HCT116 (cell line): ENCODE results near the gene RHOT1. TPM values are rescaled to one million over a fixed set of nuclear protein-coding genes. Genes with fewer than 3 reads are reported as not detected.

Source experiments
- ATAC-seq: fragments of 200-7000 bp; cut with Tn5 transposase; 2 replicates; pipeline ENCODE4 v1.9.1; 2020; ENCODE audit warnings: mild to moderate bottlenecking, moderate library complexity
- BruUV-seq: library from RNA; stranded (reverse); fragments of 400-500 nt; replicated peaks from 2 replicates; lab custom pipeline; 2021; lab: Mats Ljungman, UMichigan
- CTCF ChIA-PET: fragments of 300-600 bp; sonication (Branson Sonifier 250); formaldehyde crosslinking; loops from one replicate; lab custom pipeline; 2021; ENCODE audit warnings: antibody characterized with exemption; lab: Charles Lee
- POLR2A ChIA-PET: fragments of 300-600, 350-600 bp; sonication (Branson Sonifier 250); formaldehyde crosslinking; loops from one replicate; lab custom pipeline; 2021; ENCODE audit warnings: antibody characterized with exemption; lab: Charles Lee
- RAD21 ChIA-PET, 2 experiments: fragments of 300-600 bp; sonication (Branson Sonifier 250); formaldehyde crosslinking; loops; one replicate each; lab custom pipeline; 2023; ENCODE audit warnings: low total read pairs in 2 of 2; ENCODE audit not compliant: uncharacterized antibody in 2 of 2, unreplicated experiment in 2 of 2, low non-redundant PET in 1 of 2; lab: Charles Lee
- DNase-seq: peaks from one replicate; pipeline ENCODE4 v3.0.0-alpha.2; 2010; ENCODE audit warnings: low read depth, low spot score
- H2AFZ ChIP-seq: fragments of 200-600 bp; shearing (Covaris generic), sonication (generic); 2 replicates; pipeline ENCODE4 v1.6.1; 2017; ENCODE audit warnings: low read depth, mixed run types, mixed read lengths, antibody characterized with exemption, low read length; ENCODE audit not compliant: poor library complexity, severe bottlenecking
- H3K27ac ChIP-seq: 2 replicates; pipeline ENCODE4 v1.5.1; 2012; ENCODE audit warnings: low read depth, low read length
- H3K27me3 ChIP-seq: fragments of 200-600 bp; sonication (generic); 2 replicates; pipeline ENCODE4 v1.6.1; 2016; ENCODE audit warnings: mixed run types, low read length, mixed read lengths; ENCODE audit not compliant: insufficient read depth
- H3K36me3 ChIP-seq, 2 experiments: fragments of 200-500 bp in 1 of 2; fragments of 200-600 bp in 1 of 2; sonication (Bioruptor generic) in 1 of 2; sonication (generic) in 1 of 2; 2 replicates each; pipeline versions ENCODE4 v1.5.1 to v1.6.1; 2014 to 2016; ENCODE audit warnings: low read length in 2 of 2, inconsistent platforms in 1 of 2, mixed read lengths in 1 of 2, mixed run types in 1 of 2; ENCODE audit not compliant: insufficient read depth in 2 of 2, control insufficient read depth in 1 of 2
- H3K4me1 ChIP-seq, 2 experiments: fragments of 200-600 bp in 1 of 2; sonication (generic) in 1 of 2; 2 replicates each; pipeline versions ENCODE4 v1.5.1 to v1.6.1; 2012 to 2017; ENCODE audit warnings: low read length in 2 of 2, inconsistent platforms in 1 of 2, mild to moderate bottlenecking in 1 of 2, mixed read lengths in 1 of 2, mixed run types in 1 of 2, moderate library complexity in 1 of 2; ENCODE audit not compliant: insufficient read depth in 2 of 2, control insufficient read depth in 1 of 2
- H3K4me2 ChIP-seq: fragments of 200-600 bp; sonication (generic); 2 replicates; pipeline ENCODE4 v1.6.1; 2017; ENCODE audit warnings: mixed run types, low read length, mixed read lengths
- H3K4me3 ChIP-seq, 2 experiments: fragments of 200-600 bp in 1 of 2; sonication (generic) in 1 of 2; replicated peaks in 1 of 2; 2 replicates each; pipeline ENCODE4 v1.5.1; 2011 to 2016; ENCODE audit warnings: low read length in 2 of 2, control low read depth in 1 of 2, low read depth in 1 of 2, mild to moderate bottlenecking in 1 of 2, mixed read lengths in 1 of 2, mixed run types in 1 of 2
- H3K79me2 ChIP-seq: fragments of 200-600 bp; sonication (generic); 2 replicates; pipeline ENCODE4 v1.6.1; 2017; ENCODE audit warnings: mild to moderate bottlenecking, mixed run types, low read length, moderate library complexity, mixed read lengths; ENCODE audit not compliant: insufficient read depth
- H3K9ac ChIP-seq: fragments of 200-600 bp; sonication (generic); 2 replicates; pipeline ENCODE4 v1.6.1; 2016; ENCODE audit warnings: low read length, mixed read lengths
- H3K9me2 ChIP-seq: fragments of 200-600 bp; sonication (generic), shearing (Covaris generic); 2 replicates; pipeline ENCODE4 v1.6.1; 2017; ENCODE audit warnings: mixed run types, mild to moderate bottlenecking, moderate library complexity; ENCODE audit not compliant: insufficient read depth
- H3K9me3 ChIP-seq, 2 experiments: fragments of 200-500 bp in 1 of 2; fragments of 200-600 bp in 1 of 2; sonication (Bioruptor generic) in 1 of 2; sonication (generic) in 1 of 2; 2 replicates each; pipeline ENCODE4 v1.6.1; 2014 to 2017; ENCODE audit warnings: low read length in 2 of 2, mixed read lengths in 2 of 2, inconsistent platforms in 1 of 2, low read depth in 1 of 2, mild to moderate bottlenecking in 1 of 2, mixed run types in 1 of 2, moderate library complexity in 1 of 2; ENCODE audit not compliant: control insufficient read depth in 1 of 2, insufficient read depth in 1 of 2
- H4K20me1 ChIP-seq: fragments of 200-600 bp; sonication (generic), shearing (Covaris generic); 2 replicates; pipeline ENCODE4 v1.6.1; 2017; ENCODE audit warnings: mixed run types, mild to moderate bottlenecking, moderate library complexity; ENCODE audit not compliant: insufficient read depth
- ATF3 ChIP-seq: IDR thresholded peaks from 2 replicates; pipeline ENCODE4 v1.6.1; 2012
- CEBPB ChIP-seq: IDR thresholded peaks from 2 replicates; pipeline ENCODE4 v1.6.1; 2012; ENCODE audit warnings: low read depth
- ELF1 ChIP-seq: IDR thresholded peaks from 2 replicates; pipeline ENCODE4 v1.6.1; 2012; ENCODE audit warnings: low read depth, borderline replicate concordance
- EZH2phosphoT487 ChIP-seq: fragments of 200-600 bp; IDR thresholded peaks from 2 replicates; pipeline ENCODE4 v1.6.1; 2018; ENCODE audit warnings: antibody characterized with exemption, borderline replicate concordance
- JUND ChIP-seq: IDR thresholded peaks from 2 replicates; pipeline ENCODE4 v1.6.1; 2012
- POLR2AphosphoS5 ChIP-seq: IDR thresholded peaks from 2 replicates; pipeline ENCODE4 v1.6.1; 2011; ENCODE audit warnings: mild to moderate bottlenecking, low read depth, low read length, moderate library complexity
- RAD21 ChIP-seq: IDR thresholded peaks from 2 replicates; pipeline ENCODE4 v1.6.1; 2012; ENCODE audit warnings: low read depth, mild to moderate bottlenecking
- SP1 ChIP-seq: IDR thresholded peaks from 2 replicates; pipeline ENCODE4 v1.6.1; 2012; ENCODE audit warnings: low read depth
- SRF ChIP-seq: IDR thresholded peaks from 2 replicates; pipeline ENCODE4 v1.6.1; 2012; ENCODE audit warnings: low read depth
- YY1 ChIP-seq: IDR thresholded peaks from 2 replicates; pipeline ENCODE4 v1.6.1; 2011; ENCODE audit warnings: low read length, low read depth, moderate library complexity, mild to moderate bottlenecking; ENCODE audit not compliant: insufficient replicate concordance; ENCODE audit errors: extremely low read depth
- ZBTB33 ChIP-seq: IDR thresholded peaks from 2 replicates; pipeline ENCODE4 v1.6.1; 2011; ENCODE audit warnings: mild to moderate bottlenecking, low read length, moderate library complexity; ENCODE audit not compliant: insufficient replicate concordance; ENCODE audit errors: extremely low read depth
- ZFX ChIP-seq: fragments of 450-650 bp; IDR thresholded peaks from 2 replicates; pipeline ENCODE4 v1.6.1; 2017
- ZNF274 ChIP-seq: fragments of 200-500 bp; sonication (Bioruptor generic); IDR thresholded peaks from 2 replicates; pipeline ENCODE4 v1.6.1; 2014; ENCODE audit warnings: mild to moderate bottlenecking, low read depth, low read length, inconsistent platforms
- intact Hi-C: fragments of 100-400 bp; cut with micrococcal nuclease; formaldehyde crosslinking; loops from 2 replicates; pipeline ENCODE4 v1.10.0; 2022
- total RNA-seq: library from RNA; stranded (reverse); gene quantifications from one replicate; pipeline ENCODE4 v1.2.1, GENCODE V29; 2021; ENCODE audit not compliant: unreplicated experiment
- TF ChIP-seq, protein P1 (sequence below), 3 experiments: fragments of 200-600 bp in 1 of 3; sonication (generic) in 1 of 3; IDR thresholded peaks in 2 of 3; conservative IDR thresholded peaks in 1 of 3; 2 replicates each; pipeline ENCODE4 v1.5.1; 2012 to 2017; ENCODE audit warnings: low read depth in 2 of 3, low read length in 2 of 3, antibody characterized with exemption in 1 of 3, borderline replicate concordance in 1 of 3, control low read depth in 1 of 3, mild to moderate bottlenecking in 1 of 3, mixed read lengths in 1 of 3, mixed run types in 1 of 3, moderate library complexity in 1 of 3; ENCODE audit not compliant: insufficient read depth in 1 of 3

RHOT1 gene
- total RNA-seq, 1 experiment from 2014 or later = 33.3 TPM

DNA sequence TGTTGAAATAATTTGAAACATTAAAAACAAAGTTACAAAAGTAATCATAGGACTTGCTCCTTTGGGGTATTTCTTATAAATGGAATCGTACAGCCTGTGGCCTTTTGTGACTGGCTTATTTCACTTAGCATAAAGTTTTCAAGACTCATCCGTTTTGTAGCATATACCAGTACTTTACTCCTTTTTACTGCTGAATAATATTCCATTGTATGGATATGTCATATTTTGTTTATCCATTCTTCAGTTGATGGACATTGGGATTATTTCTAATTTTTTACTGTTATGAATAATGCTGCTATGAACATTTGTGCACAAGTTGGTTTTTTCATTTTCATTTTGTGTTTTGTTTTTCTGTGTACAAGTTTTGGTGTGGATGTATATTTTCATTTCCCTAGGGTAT is 93.3 kb downstream of the RHOT1 start (continued):
- TF ChIP-seq, protein P1, sequence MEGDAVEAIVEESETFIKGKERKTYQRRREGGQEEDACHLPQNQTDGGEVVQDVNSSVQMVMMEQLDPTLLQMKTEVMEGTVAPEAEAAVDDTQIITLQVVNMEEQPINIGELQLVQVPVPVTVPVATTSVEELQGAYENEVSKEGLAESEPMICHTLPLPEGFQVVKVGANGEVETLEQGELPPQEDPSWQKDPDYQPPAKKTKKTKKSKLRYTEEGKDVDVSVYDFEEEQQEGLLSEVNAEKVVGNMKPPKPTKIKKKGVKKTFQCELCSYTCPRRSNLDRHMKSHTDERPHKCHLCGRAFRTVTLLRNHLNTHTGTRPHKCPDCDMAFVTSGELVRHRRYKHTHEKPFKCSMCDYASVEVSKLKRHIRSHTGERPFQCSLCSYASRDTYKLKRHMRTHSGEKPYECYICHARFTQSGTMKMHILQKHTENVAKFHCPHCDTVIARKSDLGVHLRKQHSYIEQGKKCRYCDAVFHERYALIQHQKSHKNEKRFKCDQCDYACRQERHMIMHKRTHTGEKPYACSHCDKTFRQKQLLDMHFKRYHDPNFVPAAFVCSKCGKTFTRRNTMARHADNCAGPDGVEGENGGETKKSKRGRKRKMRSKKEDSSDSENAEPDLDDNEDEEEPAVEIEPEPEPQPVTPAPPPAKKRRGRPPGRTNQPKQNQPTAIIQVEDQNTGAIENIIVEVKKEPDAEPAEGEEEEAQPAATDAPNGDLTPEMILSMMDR (IDR thresholded peaks at IDR 0.05 in 2 of 3, conservative IDR thresholded peaks at IDR 0.05 in 1 of 3; ENCODE audit: borderline replicate concordance in 1 of 3, insufficient read depth in 1 of 3, low read depth in 2 of 3, low read length in 2 of 3) = no peak
- no peak for TF ChIP-seq ELF1
- TF ChIP-seq SP1 = no peak
- TF ChIP-seq SRF = no peak
- no peak for TF ChIP-seq RAD21
- TF ChIP-seq JUND = no peak
- no peak for TF ChIP-seq ATF3

DNA sequence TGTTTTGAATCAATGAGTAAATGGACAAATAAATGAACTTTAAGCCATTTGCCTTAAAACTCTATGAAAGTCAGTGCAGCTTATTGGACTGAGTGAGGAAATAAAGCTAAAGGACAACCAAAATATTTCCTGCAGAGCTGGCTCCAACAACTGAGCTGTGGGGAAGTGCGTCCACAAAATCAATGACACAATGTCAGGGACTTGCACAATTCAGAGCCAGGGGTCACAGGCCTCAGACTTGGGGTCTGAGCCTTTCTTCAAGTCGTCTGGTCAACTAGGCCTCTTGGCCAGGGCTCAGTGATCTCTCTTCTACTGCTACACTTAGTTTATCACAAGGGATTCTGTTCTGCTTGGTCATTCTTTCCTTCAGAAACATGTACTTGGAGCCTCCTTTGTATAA is 97.2 kb downstream of the RHOT1 start:
- ChIA-PET RAD21 (no interaction called here), POLR2A (no interaction called here)
- no peak for ATAC-seq

More for the DNA sequence above, 97.2 kb downstream of the RHOT1 start:
- H3K36me3 ChIP-seq = no peaks in the 10 kb centered on the region
- DNase-seq = no peak
- H3K9me2 ChIP-seq = no peaks in the 10 kb centered on the region
- CTCF ChIA-PET = no interaction called here
- H3K9me3 ChIP-seq = no peaks in the 10 kb centered on the region
- H3K4me1 ChIP-seq = no peaks in the 10 kb centered on the region
- TF ChIP-seq YY1 (no peak), POLR2AphosphoS5 (no peak), JUND (no peak), ATF3 (no peak), RAD21 (no peak), ELF1 (no peak), ZFX (no peak), CEBPB (no peak), ZBTB33 (no peak), SRF (no peak), ZNF274 (no peak), EZH2phosphoT487 (no peak)
- TF ChIP-seq, protein P1 (IDR thresholded peaks at IDR 0.05 in 2 of 3, conservative IDR thresholded peaks at IDR 0.05 in 1 of 3; ENCODE audit: borderline replicate concordance in 1 of 3, insufficient read depth in 1 of 3, low read depth in 2 of 3, low read length in 2 of 3) = no peak
- intact Hi-C loops = no loop called here
- no peaks in the 10 kb centered on the region for H4K20me1 ChIP-seq
- no peak overlapping the region for H3K4me3 ChIP-seq
- no peak overlapping the region for H3K9ac ChIP-seq
- H3K4me2 ChIP-seq = no peak overlapping the region
- H3K27ac ChIP-seq = no peak overlapping the region
- no peak overlapping the region for H2AFZ ChIP-seq
- no TSS peak for BruUV-seq
- H3K79me2 ChIP-seq = no peaks in the 10 kb centered on the region
- H3K27me3 ChIP-seq = no peaks in the 10 kb centered on the region
